A549 (cell line): ENCODE measurements around the gene ARHGEF11. TPM values are rescaled to one million over a fixed set of nuclear protein-coding genes. Genes with fewer than 3 reads are reported as not detected.

Experiments
- ATAC-seq, 2 experiments: fragments of 200-7000 bp in 1 of 2; fragments of >200 bp in 1 of 2; cut with Nextera tagmentation in 1 of 2; cut with Tn5 transposase in 1 of 2; 3 replicates each; pipeline versions ENCODE4 v1.8.0 to v1.9.1; 2018 to 2020; ENCODE audit warnings: mild to moderate bottlenecking in 1 of 2, moderate library complexity in 1 of 2
- CTCF ChIA-PET: fragments of 300-600 bp; sonication (Branson Sonifier 250); formaldehyde crosslinking; extraction: SDS; loops from one replicate; lab custom pipeline; 2021; ENCODE audit warnings: antibody characterized with exemption, inconsistent platforms; lab: Yijun Ruan, JAX
- POLR2A ChIA-PET: fragments of 350-600 bp; formaldehyde crosslinking; extraction: SDS; loops from one replicate; lab custom pipeline; 2021; ENCODE audit warnings: antibody characterized with exemption, inconsistent platforms; lab: Yijun Ruan, JAX
- DNase-seq, 2 experiments: peaks; one replicate each; pipeline versions ENCODE4 v3.0.0 to v3.0.0-alpha.2; 2011 to 2016; ENCODE audit warnings: low read depth in 1 of 2, low spot score in 1 of 2
- FAIRE-seq: peaks from 2 replicates; lab custom pipeline; 2011; peaks lifted over from hg19 to GRCh38; lab: Jason Lieb, UNC
- H3K27ac ChIP-seq, 2 experiments: fragments of >200 bp; sonication (Bioruptor Twin); formaldehyde crosslinking; 3 replicates each; pipeline ENCODE4 v1.5.1; 2016 to 2017
- H3K4me1 ChIP-seq: fragments of >200 bp; sonication (Bioruptor Twin); formaldehyde crosslinking; 3 replicates; pipeline ENCODE4 v1.6.1; 2016
- H3K4me2 ChIP-seq: fragments of >200 bp; sonication (Bioruptor Twin); formaldehyde crosslinking; 3 replicates; pipeline ENCODE4 v1.6.1; 2016
- H3K4me3 ChIP-seq: fragments of >200 bp; sonication (Bioruptor Twin); formaldehyde crosslinking; 3 replicates; pipeline ENCODE4 v1.5.1; 2016
- H3K9me3 ChIP-seq: fragments of >200 bp; sonication (Bioruptor Twin); formaldehyde crosslinking; 3 replicates; pipeline ENCODE4 v1.6.1; 2016
- BHLHE40 ChIP-seq: IDR thresholded peaks from 2 replicates; pipeline ENCODE4 v1.6.1; 2012; ENCODE audit warnings: low read depth, low read length, inconsistent platforms
- CHD4 ChIP-seq: fragments of 200-600 bp; sonication (generic); IDR thresholded peaks from 2 replicates; pipeline ENCODE4 v1.6.1; 2016; ENCODE audit warnings: antibody characterized with exemption, mild to moderate bottlenecking, borderline replicate concordance
- ELK1 ChIP-seq: fragments of 150-350 bp; IDR thresholded peaks from 2 replicates; pipeline ENCODE4 v1.6.1; 2014; ENCODE audit warnings: low read depth, mild to moderate bottlenecking, low read length
- FOSB ChIP-seq: fragments of 250-450 bp; sonication (Bioruptor Pico); IDR thresholded peaks from 2 replicates; pipeline ENCODE4 v1.5.0; 2020; ENCODE audit warnings: mild to moderate bottlenecking, moderate library complexity
- HOXB5 ChIP-seq: fragments of 250-450 bp; sonication (Bioruptor Pico); IDR thresholded peaks from 2 replicates; pipeline ENCODE4 v1.5.0; 2020; ENCODE audit warnings: mild to moderate bottlenecking, moderate library complexity
- JUN ChIP-seq, 2 experiments: fragments of >200 bp; sonication (Bioruptor Twin); formaldehyde crosslinking; IDR thresholded peaks; 2 replicates in 1 of 2; 3 replicates in 1 of 2; pipeline ENCODE4 v1.6.1; 2016 to 2017
- NPAS2 ChIP-seq: fragments of 250-450 bp; sonication (Bioruptor Pico); IDR thresholded peaks from 2 replicates; pipeline ENCODE4 v1.8.0; 2022; ENCODE audit warnings: mild to moderate bottlenecking, moderate library complexity, borderline replicate concordance
- PBX3 ChIP-seq: IDR thresholded peaks from 2 replicates; pipeline ENCODE4 v1.6.1; 2012
- REST ChIP-seq: fragments of 200-600 bp; sonication (generic); IDR thresholded peaks from 2 replicates; pipeline ENCODE4 v1.6.1; 2016; ENCODE audit warnings: antibody characterized with exemption, mild to moderate bottlenecking, moderate library complexity
- SREBF2 ChIP-seq: fragments of 450-650 bp; IDR thresholded peaks from 2 replicates; pipeline ENCODE4 v1.6.1; 2014; ENCODE audit warnings: mild to moderate bottlenecking, moderate library complexity
- TFCP2L1 ChIP-seq: fragments of 250-450 bp; sonication (Bioruptor Pico); IDR thresholded peaks from 2 replicates; pipeline ENCODE4 v1.5.0; 2021; ENCODE audit warnings: mild to moderate bottlenecking
- TP53 ChIP-seq: fragments of 250-450 bp; sonication (Bioruptor Pico); IDR thresholded peaks from 2 replicates; pipeline ENCODE4 v1.5.0; 2021; ENCODE audit warnings: mild to moderate bottlenecking, moderate library complexity
- USF2 ChIP-seq: fragments of 450-650 bp; IDR thresholded peaks from 2 replicates; pipeline ENCODE4 v1.6.1; 2014; ENCODE audit warnings: antibody characterized with exemption
- ZC3H11A ChIP-seq: fragments of 450-650 bp; IDR thresholded peaks from 2 replicates; pipeline ENCODE4 v1.6.1; 2014; ENCODE audit warnings: antibody characterized with exemption, mild to moderate bottlenecking
- WGBS: methylation state at CpG from one replicate; pipeline ENCODE4 v1.1.6; 2017; ENCODE audit errors: missing lambda C conversion rate; 5-methylcytosine and 5-hydroxymethylcytosine counted together
- polyA plus RNA-seq, 4 experiments: library from polyadenylated mRNA; depleted of rRNA in 3 of 4; stranded (reverse); fragments of >200 nt; fragmentation: RNase III in 1 of 4; extraction: RNeasy Plus Mini Kit Qiagen cat#74134 plus additional on column Dnase treatment in 1 of 4; gene quantifications; 2 replicates in 3 of 4; 3 replicates in 1 of 4; pipeline ENCODE4 v1.2.3, GENCODE V29; 2011 to 2017
- TF ChIP-seq, protein P1 (sequence below): IDR thresholded peaks from 2 replicates; pipeline ENCODE4 v1.6.1; 2012; ENCODE audit warnings: low read depth, borderline replicate concordance

ARHGEF11 gene
- polyA plus RNA-seq, 2 of the 4 experiments (the other 2 are of a cell fraction): 15.7 to 17.1 TPM

- FAIRE-seq (no peak), DNase-seq (no peak)
- CTCF ChIA-PET: interaction anchor here (0.6 to 0.8 kb wide), 2 partner anchors 14 to 21 kb away, joined by 3 read pairs; no protein-coding TSS in a partner anchor
- H3K9me3 ChIP-seq: no peaks in the 10 kb centered on the region
- H3K27ac ChIP-seq: no peak overlapping the region
- WGBS: 94% methylated on average over 5 of the region's 5 CpGs
- no peak overlapping the region for H3K4me3 ChIP-seq
- POLR2A ChIA-PET: no interaction called here
- H3K4me2 ChIP-seq: no peak overlapping the region
- H3K4me1 ChIP-seq: no peaks in the 10 kb centered on the region
- TF ChIP-seq REST: no peak
- no peak for TF ChIP-seq HOXB5 (CRISPR knock-in tag)
- TF ChIP-seq TP53: no peak
- TF ChIP-seq, all 56 proteins: peak for 0
- ATAC-seq: no peak
Measured at GRCh38 chr1:156995412-156995811, 50.1 kb downstream of the ARHGEF11 start.

- no peaks in the 10 kb centered on the region for H3K9me3 ChIP-seq
- no peak for FAIRE-seq
- no peak for TF ChIP-seq JUN (IDR thresholded peaks at IDR 0.05)
- no peak for TF ChIP-seq SREBF2
- TF ChIP-seq TFCP2L1 (CRISPR knock-in tag): no peak
- TF ChIP-seq FOSB (CRISPR knock-in tag): no peak
- TF ChIP-seq, protein P1, sequence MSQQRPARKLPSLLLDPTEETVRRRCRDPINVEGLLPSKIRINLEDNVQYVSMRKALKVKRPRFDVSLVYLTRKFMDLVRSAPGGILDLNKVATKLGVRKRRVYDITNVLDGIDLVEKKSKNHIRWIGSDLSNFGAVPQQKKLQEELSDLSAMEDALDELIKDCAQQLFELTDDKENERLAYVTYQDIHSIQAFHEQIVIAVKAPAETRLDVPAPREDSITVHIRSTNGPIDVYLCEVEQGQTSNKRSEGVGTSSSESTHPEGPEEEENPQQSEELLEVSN: no peak
- no peak for TF ChIP-seq CHD4
- TF ChIP-seq BHLHE40: no peak
- no peak for TF ChIP-seq REST
- no peak for TF ChIP-seq ELK1
- TF ChIP-seq NPAS2 (CRISPR knock-in tag): no peak
- no peak for TF ChIP-seq ZC3H11A
- TF ChIP-seq PBX3: no peak
- TF ChIP-seq USF2: no peak
- TF ChIP-seq, all 56 proteins: peak for 0
- H3K4me2 ChIP-seq: no peak overlapping the region
- H3K27ac ChIP-seq: no peak overlapping the region
- H3K4me3 ChIP-seq: no peak overlapping the region
- H3K4me1 ChIP-seq: no peaks in the 10 kb centered on the region
- DNase-seq (no peak), ATAC-seq (no peak)
- 87% methylated on average over 2 of the region's 2 CpGs for WGBS
- CTCF ChIA-PET: interaction anchor here (0.7 to 1.0 kb wide), 3 partner anchors 10 to 161 kb away, joined by 3 read pairs; no protein-coding TSS in a partner anchor
- POLR2A ChIA-PET: no interaction called here
Measured at GRCh38 chr1:156994277-156994676, 51.3 kb downstream of the ARHGEF11 start.
